ENCODE data around the gene ARHGAP26. TPM values are rescaled to one million over a fixed set of nuclear protein-coding genes. Genes with fewer than 3 reads are reported as not detected.

ARHGAP26 gene
- total and polyA plus RNA-seq, 2 of the 4 experiments (the other 2 are of a cell fraction): 0.54 to 0.56 TPM

DNA sequence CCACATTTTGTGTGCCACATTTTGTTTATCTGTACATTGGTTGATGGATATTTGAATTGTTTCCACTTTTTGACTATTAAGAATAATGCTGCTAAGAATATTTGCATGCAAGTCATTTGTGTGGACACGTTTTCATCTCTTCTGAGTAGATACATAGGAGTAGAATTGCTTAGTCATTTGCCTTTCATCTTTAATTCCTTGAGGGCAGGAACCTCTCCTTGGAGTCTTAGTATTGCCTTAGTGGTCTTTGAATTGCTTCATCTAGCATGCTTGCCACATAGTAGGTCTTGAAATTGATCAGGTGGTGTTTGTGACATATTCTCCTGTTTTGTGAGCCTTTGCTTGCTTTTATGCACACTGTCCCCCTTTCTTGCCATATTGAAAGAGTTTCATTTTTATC is 504.8 kb downstream of the ARHGAP26 start:
- Histone ChIP-seq H3K4ac (ENCODE audit: low read depth, low read length) (no peak overlapping the region), H3K4me3 (ENCODE audit: insufficient read depth, low read depth, low read length) (no peak overlapping the region), H3K23ac (ENCODE audit: low read depth, low read length) (no peak overlapping the region), H3K9ac (ENCODE audit: low read depth, low read length) (no peak overlapping the region), H2BK5ac (ENCODE audit: low read depth, low read length, poor library complexity, severe bottlenecking) (no peak overlapping the region), H2AK5ac (ENCODE audit: low read depth, low read length) (no peak overlapping the region), H2AFZ (replicated peaks; ENCODE audit: low read length, poor library complexity) (no peak overlapping the region), H3K14ac (replicated peaks; ENCODE audit: low read depth, low read length) (no peak overlapping the region), H3K9me3 (ENCODE audit: control insufficient read depth, insufficient read depth, low read length) (no peaks in the 10 kb centered on the region; the same call in 1 of the 2 replicates), H3K27me3 (ENCODE audit: control insufficient read depth, insufficient read depth, low read length) (no peaks in the 10 kb centered on the region), H3K4me1 (ENCODE audit: control insufficient read depth, insufficient read depth, low read length) (peaks cover 3% of the 10 kb centered on the region), H3K27ac (ENCODE audit: insufficient read depth, low read length) (no peak overlapping the region), H3K79me1 (ENCODE audit: low read depth in 1 of 2, low read length in 2 of 2) (peaks cover 11 to 13% of the 10 kb centered on the region in 2 experiments), H3K4me2 (ENCODE audit: low read depth, low read length) (no peak overlapping the region), H4K5ac (ENCODE audit: low read depth, low read length) (no peak overlapping the region), H4K20me1 (ENCODE audit: insufficient read depth, low read length) (no peaks in the 10 kb centered on the region), H2AK9ac (replicated peaks; ENCODE audit: low read depth, low read length, poor library complexity) (no peak overlapping the region), H3K36me3 (ENCODE audit: control insufficient read depth, insufficient read depth, low read length) (no peaks in the 10 kb centered on the region), H2BK120ac (ENCODE audit: low read depth, low read length) (no peak overlapping the region), H3K18ac (ENCODE audit: low read depth, low read length) (no peak overlapping the region), H2BK20ac (ENCODE audit: low read depth, low read length) (no peak overlapping the region), H3K56ac (ENCODE audit: extremely low read depth, insufficient read depth, low read length) (no peak overlapping the region), H3K9me1 (ENCODE audit: insufficient read depth, low read length) (0 out of 2 replicates have a peak, but pooled peaks cover 4% of the 10 kb centered on the region), H2BK15ac (ENCODE audit: low read depth, low read length) (no peak overlapping the region), H4K8ac (ENCODE audit: low read depth in 2 of 2, low read length in 2 of 2) (no peak overlapping the region), H4K91ac (ENCODE audit: insufficient read depth, low read depth, low read length) (no peak overlapping the region)
- in situ Hi-C loops (cut with MboI; ENCODE audit: low sequenced_read_pairs) (no loop called here), dilution Hi-C loops (cut with HindIII; ENCODE audit: low sequenced_read_pairs, unreplicated experiment) (no loop called here), intact Hi-C loops (cut with micrococcal nuclease) (loop anchor here (10.0 kb wide), 1 partner anchor 350 kb away; no protein-coding TSS in a partner anchor)
- CTCF ChIA-PET: no interaction called here
- DNase-seq (no peak), ATAC-seq (ENCODE audit: low read depth) (no peak)
- BruUV-seq (replicated peaks): no TSS peak
- no CpG with 5 or more reads among the region's 1 CpG for WGBS, 2 experiments (ENCODE audit: extremely low coverage in 2 of 2, insufficient read length in 1 of 2)
- POLR2A ChIA-PET (ENCODE audit: unreplicated experiment): no interaction called here
- TF ChIP-seq CEBPB (IDR thresholded peaks at IDR 0.05; ENCODE audit: low read depth, low read length) (no peak), MAZ (IDR thresholded peaks at IDR 0.05; ENCODE audit: borderline replicate concordance, low read depth, low read length) (no peak), RFX5 (IDR thresholded peaks at IDR 0.05; ENCODE audit: low read depth, low read length) (no peak), ELK1 (IDR thresholded peaks at IDR 0.05; ENCODE audit: borderline replicate concordance, low read depth, low read length) (no peak), RCOR1 (IDR thresholded peaks at IDR 0.05; ENCODE audit: insufficient replicate concordance, low read length) (no peak), MXI1 (IDR thresholded peaks at IDR 0.05; ENCODE audit: borderline replicate concordance, low read depth, low read length) (no peak), RAD21 (IDR thresholded peaks at IDR 0.05; ENCODE audit: low read length) (no peak), POLR2A (IDR thresholded peaks at IDR 0.05; ENCODE audit: low read depth, low read length) (no peak), SMC3 (IDR thresholded peaks at IDR 0.05; ENCODE audit: low read depth, low read length) (no peak), BHLHE40 (IDR thresholded peaks at IDR 0.05; ENCODE audit: low read depth, low read length) (no peak), MAFK (IDR thresholded peaks at IDR 0.05; ENCODE audit: low read depth, low read length) (no peak), CTCF (conservative IDR thresholded peaks at IDR 0.05; ENCODE audit: low read depth, low read length) (no peak), CHD1 (IDR thresholded peaks at IDR 0.05; ENCODE audit: low read depth, low read length) (no peak)
- TF ChIP-seq, protein P1, sequence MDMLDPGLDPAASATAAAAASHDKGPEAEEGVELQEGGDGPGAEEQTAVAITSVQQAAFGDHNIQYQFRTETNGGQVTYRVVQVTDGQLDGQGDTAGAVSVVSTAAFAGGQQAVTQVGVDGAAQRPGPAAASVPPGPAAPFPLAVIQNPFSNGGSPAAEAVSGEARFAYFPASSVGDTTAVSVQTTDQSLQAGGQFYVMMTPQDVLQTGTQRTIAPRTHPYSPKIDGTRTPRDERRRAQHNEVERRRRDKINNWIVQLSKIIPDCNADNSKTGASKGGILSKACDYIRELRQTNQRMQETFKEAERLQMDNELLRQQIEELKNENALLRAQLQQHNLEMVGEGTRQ (IDR thresholded peaks at IDR 0.05; ENCODE audit: low read depth, low read length): no peak
